Measurements from ENCODE around the gene DUSP28.

DNA sequence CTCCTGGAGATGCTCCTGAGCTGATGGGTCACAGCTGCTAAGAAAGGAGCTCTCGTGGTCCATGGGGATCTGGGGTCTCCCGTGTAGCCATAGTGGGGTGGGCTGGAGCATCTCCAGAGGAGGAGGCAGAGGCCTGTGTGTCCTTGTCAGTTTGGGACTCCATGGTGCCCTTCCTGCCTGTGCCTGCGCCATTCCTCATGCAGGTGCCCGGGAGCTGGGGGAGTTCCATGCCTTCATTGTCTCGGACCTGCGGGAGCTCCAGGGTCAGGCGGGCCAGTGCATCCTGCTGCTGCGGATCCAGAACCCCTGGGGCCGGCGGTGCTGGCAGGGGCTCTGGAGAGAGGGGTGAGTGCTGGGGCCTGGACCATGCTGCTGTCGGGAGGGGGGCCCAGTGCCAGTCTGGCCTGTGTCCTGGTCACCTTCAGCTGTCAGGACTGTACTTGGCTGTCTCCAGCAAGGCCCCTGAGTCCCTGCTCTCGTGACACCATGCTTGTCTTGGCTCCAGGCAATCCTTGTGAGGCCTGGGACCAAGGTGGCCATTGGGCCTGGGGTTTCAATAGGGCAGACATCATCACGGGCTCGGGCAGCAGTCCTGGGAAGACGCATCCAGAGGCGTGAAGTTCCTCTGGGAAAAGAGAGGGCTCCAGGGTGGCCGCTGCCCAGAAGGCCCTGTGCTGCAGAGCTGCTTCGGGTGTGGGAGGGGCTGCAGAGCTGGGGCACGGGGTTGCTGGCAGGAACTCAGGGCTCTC is 33.7 kb downstream of the DUSP28 start:
- TF ChIP-seq, protein P1, sequence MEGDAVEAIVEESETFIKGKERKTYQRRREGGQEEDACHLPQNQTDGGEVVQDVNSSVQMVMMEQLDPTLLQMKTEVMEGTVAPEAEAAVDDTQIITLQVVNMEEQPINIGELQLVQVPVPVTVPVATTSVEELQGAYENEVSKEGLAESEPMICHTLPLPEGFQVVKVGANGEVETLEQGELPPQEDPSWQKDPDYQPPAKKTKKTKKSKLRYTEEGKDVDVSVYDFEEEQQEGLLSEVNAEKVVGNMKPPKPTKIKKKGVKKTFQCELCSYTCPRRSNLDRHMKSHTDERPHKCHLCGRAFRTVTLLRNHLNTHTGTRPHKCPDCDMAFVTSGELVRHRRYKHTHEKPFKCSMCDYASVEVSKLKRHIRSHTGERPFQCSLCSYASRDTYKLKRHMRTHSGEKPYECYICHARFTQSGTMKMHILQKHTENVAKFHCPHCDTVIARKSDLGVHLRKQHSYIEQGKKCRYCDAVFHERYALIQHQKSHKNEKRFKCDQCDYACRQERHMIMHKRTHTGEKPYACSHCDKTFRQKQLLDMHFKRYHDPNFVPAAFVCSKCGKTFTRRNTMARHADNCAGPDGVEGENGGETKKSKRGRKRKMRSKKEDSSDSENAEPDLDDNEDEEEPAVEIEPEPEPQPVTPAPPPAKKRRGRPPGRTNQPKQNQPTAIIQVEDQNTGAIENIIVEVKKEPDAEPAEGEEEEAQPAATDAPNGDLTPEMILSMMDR (IDR thresholded peaks at IDR 0.05; ENCODE audit: low read length): no peak
- TF ChIP-seq EZH2 (IDR thresholded peaks at IDR 0.05; ENCODE audit: borderline replicate concordance, low read length): no peak

Measured in OCI-LY1 (cell line).